ENCODE data around the gene NANS. TPM values are rescaled to one million over a fixed set of nuclear protein-coding genes. Genes with fewer than 3 reads are reported as not detected.

NANS gene
- total RNA-seq, 2 donors from 2014 or later: 160 to 318 TPM

DNA sequence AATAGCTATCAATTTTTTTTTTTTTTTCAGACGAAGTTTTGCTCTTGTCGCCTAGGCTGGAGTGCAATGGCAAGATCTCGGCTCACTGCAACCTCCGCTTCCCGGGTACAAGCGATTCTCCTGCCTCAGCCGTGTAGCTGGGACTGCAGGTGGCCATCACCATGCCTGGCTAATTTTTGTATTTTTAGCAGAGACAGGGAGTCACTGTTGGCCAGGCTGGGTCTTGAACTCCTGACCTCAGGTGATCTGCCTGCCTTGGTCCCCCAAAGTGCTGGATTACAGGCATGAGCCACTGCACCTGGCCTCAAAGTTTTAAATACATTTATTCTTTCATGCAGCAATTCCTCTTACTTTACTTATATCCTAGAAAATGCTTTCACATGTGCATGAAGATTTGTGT lies 44.9 kb downstream of the NANS start:
- no peak overlapping the region for H3K4me3 ChIP-seq
- H3K36me3 ChIP-seq: no peaks in the 10 kb centered on the region
- no peaks in the 10 kb centered on the region for H3K9me3 ChIP-seq
- TF ChIP-seq POLR2A (IDR thresholded peaks at IDR 0.05) (no peak), POLR2AphosphoS5 (IDR thresholded peaks at IDR 0.05) (no peak)
- TF ChIP-seq, protein P1, sequence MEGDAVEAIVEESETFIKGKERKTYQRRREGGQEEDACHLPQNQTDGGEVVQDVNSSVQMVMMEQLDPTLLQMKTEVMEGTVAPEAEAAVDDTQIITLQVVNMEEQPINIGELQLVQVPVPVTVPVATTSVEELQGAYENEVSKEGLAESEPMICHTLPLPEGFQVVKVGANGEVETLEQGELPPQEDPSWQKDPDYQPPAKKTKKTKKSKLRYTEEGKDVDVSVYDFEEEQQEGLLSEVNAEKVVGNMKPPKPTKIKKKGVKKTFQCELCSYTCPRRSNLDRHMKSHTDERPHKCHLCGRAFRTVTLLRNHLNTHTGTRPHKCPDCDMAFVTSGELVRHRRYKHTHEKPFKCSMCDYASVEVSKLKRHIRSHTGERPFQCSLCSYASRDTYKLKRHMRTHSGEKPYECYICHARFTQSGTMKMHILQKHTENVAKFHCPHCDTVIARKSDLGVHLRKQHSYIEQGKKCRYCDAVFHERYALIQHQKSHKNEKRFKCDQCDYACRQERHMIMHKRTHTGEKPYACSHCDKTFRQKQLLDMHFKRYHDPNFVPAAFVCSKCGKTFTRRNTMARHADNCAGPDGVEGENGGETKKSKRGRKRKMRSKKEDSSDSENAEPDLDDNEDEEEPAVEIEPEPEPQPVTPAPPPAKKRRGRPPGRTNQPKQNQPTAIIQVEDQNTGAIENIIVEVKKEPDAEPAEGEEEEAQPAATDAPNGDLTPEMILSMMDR (IDR thresholded peaks at IDR 0.05): no peak
- intact Hi-C loops (cut with DNase I): no loop called here
- no peak for DNase-seq (ENCODE audit: low spot score)
- H3K27ac ChIP-seq: peak overlapping the region; percentile 58 to 79
- peaks cover 24% of the 10 kb centered on the region for H3K4me1 ChIP-seq (replicated peaks)
- no peaks in the 10 kb centered on the region for H3K27me3 ChIP-seq (replicated peaks; ENCODE audit: insufficient read depth)
- WGBS: 92% methylated on average over 7 of the region's 7 CpGs

DNA sequence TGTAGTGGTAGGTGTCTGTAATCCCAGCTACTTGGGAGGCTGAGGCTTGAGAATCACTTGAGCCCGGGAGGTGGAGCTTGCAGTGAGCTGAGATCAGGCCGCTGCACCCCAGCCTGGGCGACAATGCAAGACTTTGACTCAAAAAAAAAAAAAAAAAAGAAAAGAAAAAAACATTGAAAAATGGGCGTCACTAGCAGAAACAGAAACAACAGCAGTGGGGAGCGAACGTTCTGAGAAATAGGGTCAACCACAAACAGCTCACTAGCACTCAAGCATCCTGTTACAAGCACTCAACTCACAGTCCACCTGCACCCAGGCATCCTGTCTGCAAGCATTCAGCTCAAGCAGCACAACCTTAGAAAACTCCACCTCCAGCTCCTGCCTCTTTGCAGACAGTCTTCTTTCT lies 45.3 kb downstream of the NANS start:
- no peak for TF ChIP-seq POLR2AphosphoS5 (IDR thresholded peaks at IDR 0.05)
- TF ChIP-seq POLR2A (IDR thresholded peaks at IDR 0.05): no peak
- TF ChIP-seq, protein P1 (IDR thresholded peaks at IDR 0.05): no peak
- 40% methylated on average over 6 of the region's 6 CpGs for WGBS
- Histone ChIP-seq H3K27me3 (replicated peaks; ENCODE audit: insufficient read depth) (no peaks in the 10 kb centered on the region), H3K36me3 (no peaks in the 10 kb centered on the region), H3K4me3 (no peak overlapping the region), H3K4me1 (replicated peaks) (peaks cover 23% of the 10 kb centered on the region), H3K9me3 (no peaks in the 10 kb centered on the region), H3K27ac (peak overlapping the region in 1 of 2 donors; percentile 58)
- intact Hi-C loops (cut with DNase I): no loop called here
- no peak for DNase-seq (ENCODE audit: low spot score)

DNA sequence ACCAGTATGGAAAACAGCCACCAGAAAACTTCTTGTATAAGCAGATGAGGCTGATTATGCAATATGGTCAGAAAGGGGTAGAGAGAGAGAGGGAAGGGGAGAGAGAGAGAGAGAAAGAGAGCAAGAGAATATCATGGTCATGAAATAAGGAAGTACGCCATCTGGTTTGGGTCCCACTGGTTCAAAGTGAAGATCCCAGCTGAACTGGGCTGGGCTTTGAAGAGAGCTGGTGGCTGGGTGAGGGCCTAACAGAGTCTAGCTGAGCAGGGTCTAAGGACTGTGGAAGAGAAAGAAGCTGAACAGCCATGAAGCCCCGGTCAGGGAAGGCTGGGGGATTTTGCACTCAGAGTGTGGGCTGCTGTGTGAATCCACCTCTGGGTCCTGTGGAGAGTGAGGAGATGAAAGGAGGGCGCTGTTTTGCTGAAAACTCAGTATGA lies 47.9 kb downstream of the NANS start:
- peaks cover 3% of the 10 kb centered on the region for H3K4me1 ChIP-seq (replicated peaks)
- H3K27me3 ChIP-seq (replicated peaks; ENCODE audit: insufficient read depth): no peaks in the 10 kb centered on the region
- intact Hi-C loops (cut with DNase I): no loop called here
- H3K36me3 ChIP-seq: no peaks in the 10 kb centered on the region
- no peak overlapping the region for H3K4me3 ChIP-seq
- H3K9me3 ChIP-seq: no peaks in the 10 kb centered on the region
- DNase-seq (ENCODE audit: low spot score): no peak
- 85% methylated on average over 3 of the region's 3 CpGs for WGBS
- H3K27ac ChIP-seq: peak overlapping the region; percentile 40 to 77
- TF ChIP-seq POLR2A (IDR thresholded peaks at IDR 0.05) (no peak), POLR2AphosphoS5 (IDR thresholded peaks at IDR 0.05) (peak; percentile 3)

DNA sequence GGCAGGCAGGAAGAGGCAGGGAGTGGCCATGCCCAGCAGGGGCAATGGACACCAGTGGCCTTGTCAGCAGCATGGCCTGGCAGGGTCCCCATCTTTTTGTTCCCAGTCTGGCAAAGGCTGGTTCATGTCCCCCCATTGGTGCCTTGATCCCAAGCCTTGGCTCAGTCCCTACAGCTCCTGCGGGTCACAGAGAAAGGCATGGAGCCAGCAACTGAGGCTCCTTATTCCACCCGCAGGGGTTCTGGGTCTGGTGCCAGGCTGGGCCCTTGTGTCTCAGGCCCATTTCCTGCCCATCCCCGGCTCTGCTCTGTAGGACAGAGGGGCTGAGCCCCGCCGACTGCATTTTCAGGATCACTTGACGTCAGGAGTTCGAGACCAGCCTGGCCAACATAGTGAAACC lies 48.5 kb downstream of the NANS start:
- 95% methylated on average over 7 of the region's 7 CpGs for WGBS
- Histone ChIP-seq H3K9me3 (no peaks in the 10 kb centered on the region), H3K27me3 (replicated peaks; ENCODE audit: insufficient read depth) (no peaks in the 10 kb centered on the region), H3K4me3 (no peak overlapping the region), H3K27ac (peak overlapping the region; percentile 40 to 77), H3K4me1 (replicated peaks) (no peaks in the 10 kb centered on the region), H3K36me3 (no peaks in the 10 kb centered on the region)
- no peak for TF ChIP-seq POLR2AphosphoS5 (IDR thresholded peaks at IDR 0.05)
- TF ChIP-seq POLR2A (IDR thresholded peaks at IDR 0.05): no peak
- TF ChIP-seq, protein P1 (IDR thresholded peaks at IDR 0.05): no peak
- DNase-seq (ENCODE audit: low spot score): no peak
- intact Hi-C loops (cut with DNase I): no loop called here

DNA sequence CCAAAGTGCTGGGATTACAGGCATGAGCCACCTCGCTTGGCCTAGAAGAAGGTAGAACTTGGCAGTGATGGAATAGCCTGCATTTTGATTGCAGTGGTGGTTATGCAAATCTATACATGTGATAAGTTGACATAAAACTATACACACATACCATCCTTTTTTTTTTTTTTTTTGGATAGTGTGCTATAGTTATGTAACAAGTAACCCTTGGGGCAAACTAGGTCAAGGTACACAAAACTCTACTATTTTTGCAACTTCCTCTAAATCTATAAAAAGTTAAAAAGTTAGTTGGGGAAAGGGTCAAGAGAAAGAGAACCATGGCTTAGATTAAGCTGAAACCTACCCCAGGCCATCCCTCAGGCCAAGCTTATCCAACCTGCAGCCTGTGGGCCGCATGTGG lies 51.4 kb downstream of the NANS start:
- 98% methylated on average over 2 of the region's 2 CpGs for WGBS
- no peak overlapping the region for H3K4me3 ChIP-seq
- no peak overlapping the region for H3K27ac ChIP-seq
- H3K27me3 ChIP-seq (replicated peaks; ENCODE audit: insufficient read depth): no peaks in the 10 kb centered on the region
- H3K36me3 ChIP-seq: no peaks in the 10 kb centered on the region
- intact Hi-C loops (cut with DNase I): no loop called here
- DNase-seq (ENCODE audit: low spot score): no peak
- H3K4me1 ChIP-seq (replicated peaks): no peaks in the 10 kb centered on the region
- no peaks in the 10 kb centered on the region for H3K9me3 ChIP-seq
- no peak for TF ChIP-seq POLR2AphosphoS5 (IDR thresholded peaks at IDR 0.05)
- TF ChIP-seq, protein P1 (IDR thresholded peaks at IDR 0.05): no peak
- no peak for TF ChIP-seq POLR2A (IDR thresholded peaks at IDR 0.05)
